HG02973 (cell line): ENCODE results near the gene HOOK2.
A peak's percentile ranks its signal among the peaks of the same experiment; 100 is the strongest.
"Not testable (repeated sequence)": the region's sequence is repeated elsewhere in the genome, so short reads cannot be mapped to it uniquely, and the experiment has no call there.

Experiments
- ATAC-seq: cut with Tn5 transposase; IDR thresholded peaks from one replicate; pipeline ENCODE4 v1.9.1; 2021; ENCODE audit warnings: moderate library complexity; ENCODE audit not compliant: unreplicated experiment

The HOOK2 gene

DNA sequence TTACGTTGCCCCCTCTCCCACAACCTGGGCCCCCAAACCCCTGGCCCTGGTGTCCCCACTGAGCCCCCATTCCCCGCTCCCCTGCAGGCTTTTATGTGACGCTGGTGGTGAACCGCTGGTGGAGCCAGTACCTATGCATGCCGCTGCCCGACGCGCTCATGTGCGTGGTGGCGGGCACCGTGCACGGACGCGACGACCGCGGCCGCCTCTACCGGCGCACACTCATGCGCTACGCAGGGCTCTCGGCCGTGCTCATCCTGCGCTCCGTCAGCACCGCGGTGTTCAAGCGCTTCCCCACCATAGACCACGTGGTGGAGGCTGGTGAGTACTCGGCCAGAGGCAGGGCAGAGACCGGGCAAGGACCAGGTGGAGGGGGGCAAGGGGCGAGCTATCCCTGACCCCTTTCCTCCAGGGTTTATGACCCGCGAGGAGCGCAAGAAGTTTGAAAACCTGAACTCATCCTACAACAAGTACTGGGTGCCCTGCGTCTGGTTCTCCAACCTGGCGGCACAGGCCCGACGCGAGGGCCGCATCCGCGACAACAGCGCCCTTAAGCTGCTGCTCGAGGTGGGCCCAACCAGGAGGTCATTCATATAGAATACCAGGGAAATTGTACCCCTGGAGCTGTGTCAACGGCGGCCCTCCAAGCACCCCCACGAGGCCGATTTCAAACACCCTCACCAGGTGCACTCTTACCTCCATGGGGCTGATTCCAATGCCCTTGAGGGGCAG, 20.7 kb downstream of the HOOK2 start:
- no peak for ATAC-seq

DNA sequence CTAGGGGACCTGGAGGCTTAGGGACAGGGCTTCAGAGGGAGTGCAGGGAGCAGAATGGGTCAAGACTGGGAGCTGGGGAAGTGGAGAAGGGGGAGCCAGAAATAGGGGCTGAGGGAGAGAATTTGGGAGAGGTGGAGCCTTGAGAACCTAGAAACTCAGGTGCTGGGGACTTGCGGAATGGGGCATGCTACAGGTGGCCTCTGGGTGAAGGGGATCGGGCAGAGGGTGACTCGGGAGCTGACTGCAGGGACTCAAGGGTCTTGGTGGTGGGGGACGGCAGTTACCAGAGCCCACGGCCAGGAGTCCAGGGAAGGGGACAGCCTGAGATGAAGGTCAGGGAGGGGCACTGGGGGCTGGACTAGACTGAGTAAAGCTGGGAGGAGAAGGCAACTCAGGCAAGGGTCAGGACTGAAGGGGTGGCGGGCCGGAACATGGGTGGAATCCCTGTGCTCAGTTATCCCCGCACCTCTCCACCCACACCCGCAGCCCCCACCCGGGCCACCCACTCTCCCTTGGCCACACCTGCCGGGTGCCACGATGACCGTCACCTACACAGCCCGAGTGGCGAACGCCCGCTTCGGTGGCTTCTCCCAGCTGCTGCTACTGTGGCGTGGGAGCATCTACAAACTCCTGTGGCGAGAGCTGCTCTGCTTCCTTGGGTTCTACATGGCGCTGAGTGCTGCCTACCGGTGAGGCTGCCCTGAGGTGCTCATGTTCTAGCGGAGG, 23.1 kb downstream of the HOOK2 start:
- ATAC-seq: no peak

DNA sequence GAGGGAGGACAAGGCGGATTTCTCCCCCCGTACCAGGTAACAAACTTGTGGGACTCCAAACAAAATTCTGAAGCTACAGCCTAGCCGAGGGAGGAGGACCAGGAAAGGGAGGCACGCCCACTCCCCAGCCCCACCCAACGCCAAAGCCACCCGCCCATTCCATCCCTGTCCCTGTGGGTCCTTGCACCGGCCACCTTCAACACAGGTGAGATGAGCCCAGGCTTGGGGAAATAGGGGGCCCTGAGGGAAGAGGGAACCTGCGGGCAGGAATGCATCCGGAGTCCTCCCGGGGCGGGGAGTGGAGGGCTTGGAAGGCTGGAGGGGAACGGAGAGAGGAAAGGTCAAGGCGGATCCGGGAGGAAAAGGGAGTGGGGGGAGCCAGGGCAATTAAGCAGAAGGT, 23.7 kb downstream of the HOOK2 start, which contains the start of gene BEST2:
TSS of gene BEST2 (plus strand) at position 157 of the 400 bp plus-strand sequence. CDS start 802 bp downstream, outside the sequence.
- no peak for ATAC-seq

DNA sequence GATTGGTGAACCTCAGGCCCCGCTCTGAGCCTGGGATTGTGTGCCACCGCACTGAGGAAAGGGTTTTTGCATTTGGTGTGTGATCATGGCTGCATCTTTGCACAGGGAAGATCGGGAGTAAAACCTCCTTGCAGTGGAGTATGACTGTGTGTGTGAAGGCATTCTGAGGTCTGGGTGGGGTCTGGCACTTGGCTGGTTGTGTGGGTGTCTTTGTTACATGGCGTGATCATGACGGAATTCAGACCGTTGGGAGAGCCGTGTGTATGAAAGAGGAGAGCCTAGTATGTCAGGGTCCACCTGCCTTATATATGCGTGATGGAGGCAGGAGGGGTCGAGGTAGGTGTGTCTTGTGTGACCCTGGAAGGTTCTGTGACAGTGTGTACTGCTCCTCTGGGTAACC, 24.5 kb downstream of the HOOK2 start:
- no peak for ATAC-seq

DNA sequence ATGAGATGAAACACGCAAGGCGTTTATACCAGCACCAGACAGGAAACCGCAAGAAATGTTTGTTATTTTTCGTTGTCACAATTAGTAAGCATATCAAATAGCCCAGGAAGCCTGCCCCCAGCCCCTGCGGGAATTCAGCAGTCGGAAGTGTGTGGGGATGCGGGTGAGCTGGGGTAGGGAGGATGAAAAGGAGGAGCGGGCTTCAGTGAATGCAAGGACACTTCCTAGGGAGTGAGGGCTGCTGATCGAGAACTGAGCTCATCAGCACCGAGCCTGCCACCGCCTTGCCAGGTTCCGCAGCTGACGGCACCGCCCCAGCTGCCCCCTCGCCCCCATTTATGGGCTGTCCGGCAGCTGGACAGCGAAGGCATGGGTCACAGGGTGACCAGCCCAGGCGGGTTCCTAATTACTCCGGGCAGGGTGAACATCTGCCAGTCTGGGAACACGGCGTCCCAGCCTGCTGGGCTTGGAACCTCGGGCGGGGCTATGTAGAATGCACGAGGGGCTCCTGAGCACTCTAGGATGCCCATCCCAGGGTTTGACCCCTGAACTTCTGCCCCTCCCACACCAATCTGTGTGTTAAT, 25.3 kb downstream of the HOOK2 start:
- ATAC-seq: no peak

DNA sequence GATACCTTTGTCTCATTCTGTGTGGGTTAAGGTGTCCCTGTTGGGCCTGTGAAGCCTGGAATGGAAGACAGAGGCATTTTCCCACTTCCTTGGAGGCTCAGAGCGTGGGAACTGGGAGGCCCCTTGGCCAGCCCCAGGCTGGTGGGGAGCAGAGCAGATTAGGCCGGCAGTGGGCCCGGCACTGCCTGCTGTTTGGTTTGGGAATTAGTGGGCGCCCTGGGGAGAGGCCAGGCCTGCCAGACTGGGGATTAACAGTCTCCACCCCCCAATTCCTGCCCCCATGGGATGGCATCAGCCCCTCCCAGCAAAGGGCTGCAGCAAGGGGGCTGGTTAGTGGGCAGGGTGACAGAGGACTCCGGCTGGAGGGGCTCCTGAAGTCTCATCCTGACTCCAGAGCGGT, 26.9 kb downstream of the HOOK2 start:
- ATAC-seq: no peak

DNA sequence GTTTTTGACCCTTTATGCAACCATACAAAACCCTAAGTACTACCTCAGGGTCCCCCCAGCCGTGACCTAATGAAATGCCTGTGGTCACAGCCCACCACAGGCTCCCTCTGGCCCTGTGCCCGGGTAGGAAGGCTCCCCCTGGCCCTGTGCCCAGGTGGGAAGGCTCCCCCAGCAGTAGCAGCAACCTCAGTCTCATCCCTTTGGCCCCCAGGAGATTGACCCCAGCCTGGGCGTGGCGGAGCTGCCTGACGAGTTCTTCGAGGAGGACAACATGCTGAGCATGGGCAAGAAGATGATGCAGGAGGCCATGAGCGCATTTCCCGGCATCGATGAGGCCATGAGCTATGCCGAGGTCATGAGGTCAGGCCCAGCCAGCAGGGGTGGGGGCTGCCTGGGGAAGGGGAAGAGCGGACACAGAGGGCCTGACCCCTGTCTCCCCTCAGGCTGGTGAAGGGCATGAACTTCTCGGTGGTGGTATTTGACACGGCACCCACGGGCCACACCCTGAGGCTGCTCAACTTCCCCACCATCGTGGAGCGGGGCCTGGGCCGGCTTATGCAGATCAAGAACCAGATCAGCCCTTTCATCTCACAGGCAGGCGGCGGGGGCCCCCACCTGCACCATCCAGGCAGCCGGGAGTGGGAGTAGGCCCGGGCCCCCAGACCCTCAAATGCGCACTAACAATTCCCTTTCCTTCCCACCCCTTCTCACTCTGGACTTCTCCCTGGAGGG, 30.0 kb downstream of the HOOK2 start:
- ATAC-seq: no peak

DNA sequence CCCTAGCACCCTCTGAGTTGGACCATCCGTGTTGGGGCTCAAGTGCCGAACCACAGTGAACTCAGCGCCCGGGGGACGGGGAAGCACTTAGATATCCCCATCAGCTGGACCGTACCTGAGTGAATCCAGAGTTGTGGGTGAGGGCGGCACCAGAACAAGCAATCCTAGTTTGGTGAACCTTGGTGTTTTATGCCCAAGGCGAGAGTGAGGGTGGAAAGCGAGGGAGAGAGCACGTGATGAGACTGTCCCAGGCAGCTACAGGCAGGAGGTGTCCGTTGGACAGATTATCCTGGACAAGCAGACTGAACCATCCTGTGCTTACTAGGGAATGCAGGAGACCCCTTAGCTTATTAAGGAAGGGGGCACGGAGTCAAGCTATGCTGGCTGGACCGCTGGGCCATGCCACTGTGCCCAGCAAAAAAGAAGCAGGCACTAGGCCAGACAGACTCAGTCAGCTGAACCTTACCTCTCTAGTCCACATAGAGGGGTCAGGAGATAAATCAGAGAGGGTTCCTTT, 37.5 kb downstream of the HOOK2 start:
- ATAC-seq: no peak

DNA sequence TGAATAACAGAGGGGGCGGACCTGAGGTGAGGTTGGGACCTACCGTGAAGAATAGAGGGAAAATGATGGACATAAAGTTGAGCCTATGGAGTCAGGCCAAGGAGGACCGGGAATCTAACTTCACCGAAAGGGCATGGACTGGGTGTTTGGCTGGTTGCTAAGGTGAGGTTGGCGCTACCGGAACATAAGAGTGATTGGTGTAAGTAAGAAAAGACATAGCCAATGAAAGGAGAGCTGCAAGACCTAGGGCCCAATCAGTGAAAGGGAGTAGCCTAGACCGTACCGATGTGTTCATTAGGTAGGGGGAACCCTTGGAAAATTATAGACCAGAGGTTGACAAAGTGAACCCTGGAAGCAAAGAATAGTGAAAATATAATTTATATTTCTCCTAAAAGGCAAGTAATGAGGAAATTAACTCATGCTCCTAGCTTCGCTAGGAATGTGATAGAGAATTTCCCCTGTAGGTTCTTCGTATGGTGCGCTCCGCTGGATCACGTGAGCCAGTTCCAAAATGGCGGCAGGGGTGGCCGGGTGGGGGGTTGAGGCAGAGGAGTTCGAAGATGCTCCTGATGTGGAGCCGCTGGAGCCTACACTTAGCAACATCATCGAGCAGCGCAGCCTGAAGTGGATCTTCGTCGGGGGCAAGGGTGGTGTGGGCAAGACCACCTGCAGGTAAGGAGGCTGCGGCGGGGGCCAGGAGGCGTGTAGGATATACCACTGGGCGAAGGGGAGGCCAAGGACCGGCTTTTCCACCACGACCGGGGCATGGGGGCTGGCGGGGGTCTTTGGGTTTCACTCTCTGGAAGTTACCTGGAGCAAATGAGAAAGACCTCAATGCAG, 38.1 kb downstream of the HOOK2 start, which contains the start of gene GET3:
TSS of gene GET3 (plus strand) at position 503 of the 840 bp plus-strand sequence. CDS start at position 512, 9 bp downstream.
- peak; percentile 65 for ATAC-seq

DNA sequence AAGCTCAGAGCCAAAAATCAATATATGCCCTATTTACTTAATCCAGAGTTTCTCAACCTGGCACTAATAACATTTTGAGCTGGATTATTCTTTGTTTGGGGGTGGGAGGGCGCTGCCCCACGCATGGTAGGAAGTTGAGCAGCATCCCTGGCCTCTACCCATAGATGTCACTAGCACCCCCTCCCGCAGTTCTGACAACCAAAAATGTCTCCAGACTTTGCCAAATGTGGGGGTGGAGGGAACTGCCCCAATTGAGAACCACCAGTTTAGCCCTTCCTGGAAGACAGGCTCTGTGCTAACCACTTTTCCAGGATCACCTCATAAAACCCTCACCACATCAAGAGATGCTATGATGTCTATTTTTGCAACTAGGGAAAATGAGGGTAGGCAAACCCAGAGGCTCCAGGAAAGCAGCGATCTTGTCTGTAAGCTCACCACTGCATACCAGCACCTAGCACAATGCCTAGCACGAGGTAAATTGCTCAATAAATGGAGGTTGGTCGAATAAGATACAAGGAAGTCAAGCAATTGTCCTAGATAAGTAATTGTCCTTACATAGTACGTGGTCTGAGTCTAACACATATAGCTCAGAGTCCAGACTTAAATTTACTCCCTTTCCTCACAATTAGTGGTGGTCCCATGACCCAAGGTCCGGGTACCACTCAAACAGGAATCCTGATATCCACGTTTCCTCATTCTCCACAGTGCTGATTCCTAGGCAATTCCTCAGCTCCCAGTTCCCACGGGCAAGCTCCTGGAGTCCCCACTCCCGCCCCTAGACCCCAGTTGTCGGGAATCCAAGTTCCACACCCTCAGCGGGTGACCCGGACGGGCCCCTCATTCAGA, 41.8 kb downstream of the HOOK2 start:
- no peak for ATAC-seq

DNA sequence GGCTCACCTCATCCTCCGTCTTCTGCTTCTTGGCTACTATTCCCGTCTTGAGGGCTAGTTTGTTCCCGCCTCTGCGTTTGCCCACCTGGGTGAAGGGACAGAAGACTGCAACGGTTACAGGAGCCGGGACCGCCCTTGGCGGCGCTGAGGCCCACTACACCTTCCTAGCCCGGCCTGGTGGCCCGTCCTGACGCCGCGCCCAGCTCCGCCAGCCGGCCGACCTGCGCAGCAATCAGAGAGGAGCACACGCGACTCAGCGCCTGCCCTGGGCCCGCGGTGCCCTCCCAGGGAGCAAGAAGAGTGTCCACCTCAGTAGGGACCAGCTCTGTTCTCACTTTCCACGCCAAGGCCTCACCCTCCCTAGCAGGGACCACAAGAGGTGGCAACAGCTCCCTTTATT, 44.0 kb downstream of the HOOK2 start:
- ATAC-seq: no peak

DNA sequence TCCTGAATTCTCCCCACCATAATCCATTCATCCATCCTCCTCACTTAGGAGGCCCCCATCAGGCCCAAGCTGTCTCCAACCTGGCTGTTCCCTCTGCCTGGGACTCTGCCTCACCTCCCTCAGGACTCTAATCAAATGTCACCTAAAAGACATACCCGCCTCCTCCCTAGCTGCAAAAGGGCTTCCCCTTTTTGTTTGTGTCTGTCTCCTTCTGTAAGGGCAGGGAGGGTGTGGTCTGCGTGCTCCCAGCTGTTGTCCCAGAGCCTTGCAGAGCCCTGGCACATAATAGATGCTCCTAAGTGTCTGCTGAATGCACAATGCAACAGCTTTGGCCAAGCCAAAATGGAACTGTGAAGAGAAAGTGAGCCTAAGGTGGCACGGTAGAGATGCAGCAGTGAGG, 45.3 kb downstream of the HOOK2 start:
- ATAC-seq: no peak

DNA sequence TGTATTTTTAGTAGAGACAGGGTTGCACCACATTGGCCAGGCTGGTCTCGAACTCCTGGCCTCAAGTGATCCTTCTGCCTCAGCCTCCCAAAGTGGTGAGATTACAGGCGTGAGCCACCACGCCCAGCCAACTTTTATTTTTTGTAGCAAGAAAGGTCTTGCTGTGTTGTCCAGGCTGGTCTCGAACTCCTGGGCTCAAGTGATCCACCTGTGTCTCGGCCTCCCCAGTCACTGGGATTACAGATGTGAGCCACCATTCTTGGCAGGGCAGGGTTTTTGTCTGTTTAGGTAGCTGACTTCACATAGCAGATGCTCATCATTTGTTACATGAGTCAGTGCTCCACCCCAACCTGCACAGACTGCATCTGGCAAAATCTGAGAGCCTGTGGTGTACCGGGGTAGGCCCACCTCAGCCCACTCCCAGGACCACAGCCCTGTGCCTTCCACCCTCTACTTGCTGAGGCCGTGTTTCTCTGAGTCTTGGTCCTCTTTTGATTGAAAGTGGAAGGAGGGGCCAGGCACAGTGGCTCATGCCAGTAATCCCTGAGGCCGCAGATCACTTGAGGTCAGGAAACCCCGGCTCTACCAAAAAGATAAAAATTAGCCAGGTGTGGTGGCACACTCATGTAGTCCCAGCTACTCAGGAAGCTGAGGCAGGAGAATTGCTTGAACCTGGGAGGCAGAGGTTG, 47.5 kb downstream of the HOOK2 start:
- ATAC-seq: no peak

DNA sequence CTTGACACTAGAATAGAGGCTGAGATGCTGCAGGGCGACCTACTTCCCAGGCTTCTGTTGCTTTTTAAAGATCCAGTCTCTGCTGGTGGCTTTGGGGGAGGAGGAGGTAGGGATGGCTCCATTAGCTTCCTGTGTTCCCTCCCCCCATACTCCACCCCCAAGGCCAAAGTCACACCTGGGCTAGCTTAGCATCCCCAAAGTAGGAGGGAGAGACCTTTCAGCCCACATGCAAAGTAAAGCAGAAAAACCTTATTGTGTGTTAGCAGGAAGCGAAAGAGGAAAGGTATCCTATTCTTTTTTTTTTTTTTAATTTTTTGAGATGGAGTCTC, 48.4 kb downstream of the HOOK2 start:
- no peak for ATAC-seq

DNA sequence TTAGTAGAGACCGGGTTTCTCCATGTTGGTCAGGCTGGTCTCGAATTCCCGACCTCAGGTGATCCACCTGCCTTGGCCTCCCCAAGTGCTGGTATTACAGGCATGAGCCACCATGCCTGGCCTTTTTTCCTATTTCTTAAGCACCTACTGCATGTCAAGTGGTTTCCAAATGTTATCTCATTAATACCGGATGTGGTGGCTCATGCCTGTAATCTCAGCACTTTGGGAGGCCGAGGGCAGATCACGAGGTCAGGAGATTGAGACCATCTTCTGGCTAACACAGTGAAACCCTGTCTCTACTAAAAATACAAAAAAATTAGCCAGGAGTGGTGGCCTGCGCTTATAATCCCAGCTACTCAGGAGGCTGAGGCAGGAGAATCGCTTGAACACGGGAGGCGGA, 49.7 kb downstream of the HOOK2 start:
- not testable (repeated sequence) for ATAC-seq

DNA sequence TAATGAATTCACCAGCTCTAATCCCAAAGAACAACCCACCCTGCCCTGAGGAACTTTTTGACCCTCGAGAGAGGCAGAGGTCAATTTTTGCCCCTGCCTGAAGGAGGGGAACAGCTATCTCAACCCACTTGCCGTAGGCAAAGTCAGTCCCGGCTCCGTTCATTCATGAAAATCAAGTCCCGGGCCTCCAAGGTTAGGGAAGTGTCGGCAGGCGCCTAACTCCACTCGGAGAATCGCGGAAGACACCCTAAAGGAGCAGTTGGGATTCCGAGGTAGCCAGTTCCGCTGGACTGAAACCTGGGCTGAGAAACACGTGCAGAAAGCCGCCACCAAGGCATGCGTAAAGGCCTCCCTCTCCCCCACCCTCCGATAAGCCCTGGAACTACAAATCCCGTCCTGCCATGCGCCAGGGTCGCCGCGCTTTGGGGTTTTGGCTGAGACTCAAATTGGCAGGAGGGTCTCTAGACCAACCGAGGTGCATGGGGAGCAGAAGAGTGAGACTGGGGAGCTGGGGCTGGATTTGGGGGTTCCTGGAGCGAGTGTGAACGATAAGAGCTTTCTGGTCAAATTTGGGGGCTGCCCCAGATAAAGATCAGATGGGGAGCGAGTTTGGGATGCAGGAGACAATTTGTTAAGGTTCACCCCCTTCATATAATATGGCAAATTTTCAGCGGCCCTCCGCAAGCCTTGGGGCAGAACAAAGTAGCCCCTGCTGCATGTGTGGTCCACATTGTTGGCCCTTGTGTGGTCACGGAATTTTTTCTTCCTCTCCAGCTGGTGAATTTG, 51.5 kb downstream of the HOOK2 start, which contains the start of gene TNPO2:
TSS of gene TNPO2 (minus strand) at position 292 of the 786 bp plus-strand sequence. CDS start 2,955 bp downstream, outside the sequence.
- no peak for ATAC-seq

DNA sequence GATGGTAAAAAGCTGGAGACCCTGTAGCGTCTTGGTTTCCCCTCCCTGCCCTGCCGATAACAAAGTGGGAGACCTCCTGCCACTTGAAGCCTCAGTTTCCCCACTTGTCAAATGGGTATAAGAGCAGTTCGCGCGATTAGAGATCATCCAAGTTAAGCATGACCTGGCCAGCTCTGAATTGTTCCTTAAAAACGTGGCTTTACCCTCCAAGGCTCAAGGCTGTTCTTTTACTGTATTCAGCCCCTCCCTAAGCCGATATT, 52.0 kb downstream of the HOOK2 start:
- no peak for ATAC-seq
